Neural cell (in vitro differentiated cells): ENCODE results near the gene ZBTB24. TPM values are rescaled to one million over a fixed set of nuclear protein-coding genes. Genes with fewer than 3 reads are reported as not detected.

Source experiments
- H2AFZ ChIP-seq: fragments of 200-600, 300-800 bp; sonication (generic), shearing (Covaris generic); 2 replicates; pipeline ENCODE4 v1.6.0; 2014; ENCODE audit warnings: low read depth, mild to moderate bottlenecking, antibody characterized with exemption, low read length, moderate library complexity
- H3F3A ChIP-seq: fragments of 200-600 bp; shearing (Covaris generic); 2 replicates; pipeline ENCODE4 v1.6.1; 2016; ENCODE audit warnings: mild to moderate bottlenecking, moderate library complexity, mixed read lengths, antibody characterized with exemption, low read length; ENCODE audit not compliant: insufficient read depth, poor library complexity, severe bottlenecking
- H3K27ac ChIP-seq: fragments of 200-600, 300-800 bp; sonication (generic), shearing (Covaris generic); 2 replicates; pipeline ENCODE4 v1.5.1; 2014; ENCODE audit warnings: mild to moderate bottlenecking, low read length, moderate library complexity
- H3K27me3 ChIP-seq: fragments of 300-800, 200-600 bp; sonication (generic), shearing (Covaris generic); 2 replicates; pipeline ENCODE4 v1.6.0; 2014; ENCODE audit warnings: mild to moderate bottlenecking, low read depth, low read length, moderate library complexity; ENCODE audit not compliant: insufficient read depth
- H3K36me3 ChIP-seq: fragments of 300-800, 200-600 bp; sonication (generic), shearing (Covaris generic); 2 replicates; pipeline ENCODE4 v1.5.1; 2014; ENCODE audit warnings: mild to moderate bottlenecking, antibody characterized with exemption, low read length, moderate library complexity; ENCODE audit not compliant: insufficient read depth
- H3K4me2 ChIP-seq: fragments of 300-800, 200-600 bp; sonication (generic), shearing (Covaris generic); 2 replicates; pipeline ENCODE4 v1.6.0; 2014; ENCODE audit warnings: mild to moderate bottlenecking, low read length
- H3K4me3 ChIP-seq: fragments of 300-800, 200-600 bp; sonication (generic), shearing (Covaris generic); 2 replicates; pipeline ENCODE4 v1.5.1; 2014; ENCODE audit warnings: mild to moderate bottlenecking, low read length, moderate library complexity
- H3K79me2 ChIP-seq: fragments of 200-600 bp; shearing (Covaris generic); replicated peaks from 2 replicates; pipeline ENCODE4 v1.6.0; 2014; ENCODE audit warnings: mild to moderate bottlenecking, low read length, moderate library complexity; ENCODE audit not compliant: insufficient read depth
- H3K9ac ChIP-seq: fragments of 300-800, 200-600 bp; sonication (generic), shearing (Covaris generic); 2 replicates; pipeline ENCODE4 v1.6.1; 2016; ENCODE audit warnings: mild to moderate bottlenecking, low read length, mixed read lengths
- H3K9me2 ChIP-seq: fragments of 200-600 bp; shearing (Covaris generic); 2 replicates; pipeline ENCODE4 v1.6.1; 2016; ENCODE audit warnings: mild to moderate bottlenecking, low read length, mixed read lengths; ENCODE audit not compliant: insufficient read depth
- H3K9me3 ChIP-seq: fragments of 200-600, 300-800 bp; sonication (generic), shearing (Covaris generic); 2 replicates; pipeline ENCODE4 v1.6.1; 2016; ENCODE audit warnings: mild to moderate bottlenecking, mixed run types, low read length, moderate library complexity, mixed read lengths
- H4K20me1 ChIP-seq: fragments of 200-600 bp; shearing (Covaris generic); 2 replicates; pipeline ENCODE4 v1.6.1; 2016; ENCODE audit warnings: mild to moderate bottlenecking, mixed run types; ENCODE audit not compliant: insufficient read depth
- CTCF ChIP-seq: fragments of 450-650 bp; IDR thresholded peaks from 2 replicates; pipeline ENCODE4 v1.5.1; 2014; ENCODE audit warnings: antibody characterized with exemption, mild to moderate bottlenecking, moderate library complexity; ENCODE audit not compliant: poor library complexity, severe bottlenecking
- EP300 ChIP-seq: fragments of 450-650 bp; conservative IDR thresholded peaks from 2 replicates; pipeline ENCODE4 v1.6.1; 2014; ENCODE audit warnings: antibody characterized with exemption, mild to moderate bottlenecking, moderate library complexity; ENCODE audit not compliant: poor library complexity, severe bottlenecking
- EZH2 ChIP-seq: fragments of 200-600, 300-800 bp; shearing (Covaris generic), sonication (generic); IDR thresholded peaks from 2 replicates; pipeline ENCODE4 v1.6.1; 2014; ENCODE audit warnings: antibody characterized with exemption, low read length, borderline replicate concordance, mild to moderate bottlenecking; ENCODE audit not compliant: insufficient read depth, poor library complexity, severe bottlenecking
- MXI1 ChIP-seq: fragments of 450-650 bp; conservative IDR thresholded peaks from 2 replicates; pipeline ENCODE4 v1.6.1; 2014; ENCODE audit warnings: antibody characterized with exemption, mild to moderate bottlenecking; ENCODE audit not compliant: poor library complexity, severe bottlenecking
- POLR2AphosphoS5 ChIP-seq: IDR thresholded peaks from 2 replicates; pipeline ENCODE4 v1.6.1; 2012
- RAD21 ChIP-seq: fragments of 450-650 bp; conservative IDR thresholded peaks from 2 replicates; pipeline ENCODE4 v1.6.1; 2014; ENCODE audit warnings: antibody characterized with exemption, mild to moderate bottlenecking, moderate library complexity
- REST ChIP-seq: IDR thresholded peaks from 2 replicates; pipeline ENCODE4 v1.6.1; 2012; ENCODE audit warnings: borderline replicate concordance
- SMC3 ChIP-seq: fragments of 450-650 bp; conservative IDR thresholded peaks from 2 replicates; pipeline ENCODE4 v1.6.1; 2014; ENCODE audit warnings: antibody characterized with exemption, mild to moderate bottlenecking, moderate library complexity; ENCODE audit not compliant: poor library complexity
- TAF1 ChIP-seq: IDR thresholded peaks from 2 replicates; pipeline ENCODE4 v1.6.1; 2012; ENCODE audit warnings: low read depth
- polyA plus RNA-seq: library from polyadenylated mRNA; depleted of rRNA; stranded (reverse); fragments of >200 nt; gene quantifications from 2 replicates; pipeline ENCODE4 v1.2.3, GENCODE V29; 2014

The ZBTB24 gene
- polyA plus RNA-seq, 1 donor from 2014 or later: 6.0 TPM

- no peaks in the 10 kb centered on the region for H3K9me3 ChIP-seq
- H3K36me3 ChIP-seq: peaks cover 2% of the 10 kb centered on the region
- TF ChIP-seq EP300: no peak
- TF ChIP-seq MXI1: no peak
- TF ChIP-seq REST: no peak
- TF ChIP-seq SMC3: no peak
- no peak for TF ChIP-seq EZH2
- TF ChIP-seq RAD21: no peak
- no peak for TF ChIP-seq CTCF
- TF ChIP-seq POLR2AphosphoS5: no peak
- no peak for TF ChIP-seq TAF1
- no peak overlapping the region for H3K4me3 ChIP-seq
- peaks cover 8% of the 10 kb centered on the region for H3K79me2 ChIP-seq
- H4K20me1 ChIP-seq: no peaks in the 10 kb centered on the region
- H3K9me2 ChIP-seq: no peaks in the 10 kb centered on the region
- no peaks in the 10 kb centered on the region for H3F3A ChIP-seq
- H3K27ac ChIP-seq: no peak overlapping the region
- no peak overlapping the region for H3K4me2 ChIP-seq
- H3K27me3 ChIP-seq: no peaks in the 10 kb centered on the region
- H2AFZ ChIP-seq: no peak overlapping the region
- H3K9ac ChIP-seq: no peak overlapping the region
Measured at GRCh38 chr6:109450801-109451200, 32.2 kb downstream of the ZBTB24 start.

GRCh38 chr6:109449795-109450673 lies 33.0 kb downstream of the ZBTB24 start:
- Histone ChIP-seq H3K9me2 (no peaks in the 10 kb centered on the region), H3K27me3 (no peaks in the 10 kb centered on the region), H3K27ac (no peak overlapping the region), H2AFZ (no peak overlapping the region), H4K20me1 (no peaks in the 10 kb centered on the region), H3K79me2 (peaks cover 8% of the 10 kb centered on the region), H3F3A (no peaks in the 10 kb centered on the region), H3K4me3 (no peak overlapping the region), H3K9me3 (no peaks in the 10 kb centered on the region), H3K36me3 (peaks cover 5% of the 10 kb centered on the region), H3K9ac (no peak overlapping the region), H3K4me2 (no peak overlapping the region)
- TF ChIP-seq CTCF: no peak
- TF ChIP-seq EZH2: no peak
- no peak for TF ChIP-seq REST
- no peak for TF ChIP-seq SMC3
- TF ChIP-seq POLR2AphosphoS5: no peak
- no peak for TF ChIP-seq EP300
- no peak for TF ChIP-seq TAF1
- TF ChIP-seq MXI1: no peak
- TF ChIP-seq RAD21: no peak
